A549 treated with AZD9567 at 1 μM for 4 hours (cell line): ENCODE data around the gene DDX11. TPM values are rescaled to one million over a fixed set of nuclear protein-coding genes. Genes with fewer than 3 reads are reported as not detected.

Source experiments
- total RNA-seq: library from RNA; stranded (reverse); fragments of 200-300 nt; extraction: Qiagen RNA extraction; gene quantifications from 5 replicates; pipeline ENCODE4 v1.2.3, GENCODE V29; 2022; ENCODE audit not compliant: insufficient read depth

The DDX11 gene
- 27.5 to 49.1 TPM (median 48.7 TPM) in 5 replicates for total RNA-seq

DNA sequence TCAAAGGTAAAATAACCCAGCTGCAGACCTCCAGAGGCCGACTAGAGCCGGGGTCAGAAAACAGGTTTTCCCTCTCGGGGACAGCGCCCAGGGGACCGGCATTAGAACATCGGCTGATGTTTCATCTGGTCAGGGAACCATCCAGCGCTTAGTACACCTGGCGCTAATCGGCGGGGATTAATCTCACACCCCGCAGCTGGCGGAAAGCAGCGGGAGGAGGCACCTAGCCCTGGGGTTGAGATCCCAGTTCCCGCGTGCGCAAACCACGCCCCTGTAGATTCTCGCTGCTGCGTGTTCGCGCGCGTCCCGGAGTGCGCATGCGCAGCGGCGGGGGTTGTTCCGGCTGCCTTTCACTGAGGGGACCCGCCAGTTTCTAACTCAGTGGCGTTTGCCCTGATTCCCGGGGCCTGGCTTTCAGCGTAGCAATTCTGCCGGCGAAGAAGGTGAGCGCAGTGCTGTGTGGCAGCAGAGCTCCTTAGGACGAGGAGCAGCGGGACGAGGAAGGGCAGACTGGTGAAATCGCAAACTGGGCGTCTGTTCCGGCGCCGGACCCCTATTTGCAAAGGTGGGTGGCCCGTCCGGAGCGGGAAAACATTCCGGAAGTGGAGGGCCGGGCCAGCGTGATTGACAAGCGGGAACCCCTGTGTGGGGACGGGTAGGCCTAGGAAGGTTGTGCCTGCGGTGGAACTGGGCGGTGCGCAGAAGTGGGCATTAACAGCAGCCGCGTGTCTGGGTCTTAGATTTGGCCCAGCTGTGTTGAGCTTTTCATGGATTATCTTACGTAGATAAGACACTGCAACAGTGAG, at the start of gene DDX11:
Gene DDX11 (plus strand): TSS at position 334 of the 806 bp plus-strand sequence. CDS start 4,534 bp downstream, outside the sequence.

Other genes starting within 250 kb of the DDX11 start
- gene TSPAN11, start 147.1 kb upstream of the DDX11 start, total RNA-seq = 0.02 to 0.08 TPM (median 0.04 TPM) in 4 of 5 replicates, not detected in the other